GM12873 (cell line): ENCODE results near the gene CTBS.

ENCODE experiments used
- TF ChIP-seq, protein P1 (sequence below): IDR thresholded peaks from 2 replicates; pipeline ENCODE4 v1.5.1; 2012; ENCODE audit warnings: low read depth, mild to moderate bottlenecking, moderate library complexity, low read length, control low read depth; ENCODE audit not compliant: insufficient read depth; ENCODE audit errors: missing control alignments

Gene CTBS

DNA sequence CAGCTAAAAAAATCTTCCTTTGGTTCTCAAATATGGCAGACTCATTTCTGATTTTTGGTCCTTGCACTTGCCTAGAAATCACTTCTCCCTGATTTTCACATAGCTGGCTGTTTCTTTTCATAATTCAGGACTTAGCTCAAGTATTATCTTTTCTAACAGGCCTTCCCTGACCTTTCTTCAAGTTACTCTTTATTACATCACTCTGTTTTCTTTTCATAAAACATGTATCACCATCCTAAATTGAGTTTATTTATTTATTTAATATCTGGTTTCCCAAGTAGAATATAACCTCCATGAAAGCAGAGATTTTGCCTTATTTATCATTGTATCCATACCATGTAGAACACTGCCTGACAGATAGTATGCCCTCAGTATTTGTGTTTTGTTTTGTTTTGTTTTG is 49.6 kb downstream of the CTBS start:
- TF ChIP-seq, protein P1, sequence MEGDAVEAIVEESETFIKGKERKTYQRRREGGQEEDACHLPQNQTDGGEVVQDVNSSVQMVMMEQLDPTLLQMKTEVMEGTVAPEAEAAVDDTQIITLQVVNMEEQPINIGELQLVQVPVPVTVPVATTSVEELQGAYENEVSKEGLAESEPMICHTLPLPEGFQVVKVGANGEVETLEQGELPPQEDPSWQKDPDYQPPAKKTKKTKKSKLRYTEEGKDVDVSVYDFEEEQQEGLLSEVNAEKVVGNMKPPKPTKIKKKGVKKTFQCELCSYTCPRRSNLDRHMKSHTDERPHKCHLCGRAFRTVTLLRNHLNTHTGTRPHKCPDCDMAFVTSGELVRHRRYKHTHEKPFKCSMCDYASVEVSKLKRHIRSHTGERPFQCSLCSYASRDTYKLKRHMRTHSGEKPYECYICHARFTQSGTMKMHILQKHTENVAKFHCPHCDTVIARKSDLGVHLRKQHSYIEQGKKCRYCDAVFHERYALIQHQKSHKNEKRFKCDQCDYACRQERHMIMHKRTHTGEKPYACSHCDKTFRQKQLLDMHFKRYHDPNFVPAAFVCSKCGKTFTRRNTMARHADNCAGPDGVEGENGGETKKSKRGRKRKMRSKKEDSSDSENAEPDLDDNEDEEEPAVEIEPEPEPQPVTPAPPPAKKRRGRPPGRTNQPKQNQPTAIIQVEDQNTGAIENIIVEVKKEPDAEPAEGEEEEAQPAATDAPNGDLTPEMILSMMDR = no peak

DNA sequence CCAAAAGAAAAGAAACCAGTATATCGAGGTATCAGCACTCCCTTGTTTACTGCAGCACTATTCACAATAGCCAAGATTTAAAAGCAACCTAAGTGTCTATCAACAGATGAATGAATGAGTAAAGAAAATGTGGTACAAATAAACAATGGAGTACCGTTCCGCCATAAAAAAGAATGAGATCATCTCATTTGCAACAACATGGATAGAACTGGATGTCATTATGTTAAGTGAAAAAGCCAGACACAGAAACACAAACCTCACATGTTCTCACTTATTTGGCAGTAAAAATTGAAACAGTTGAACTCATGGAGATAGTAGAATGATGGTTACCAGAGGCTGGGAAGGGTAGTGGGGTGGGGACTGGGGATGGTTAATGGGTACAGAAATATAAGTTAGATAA is 63.6 kb downstream of the CTBS start:
- TF ChIP-seq, protein P1 = no peak

DNA sequence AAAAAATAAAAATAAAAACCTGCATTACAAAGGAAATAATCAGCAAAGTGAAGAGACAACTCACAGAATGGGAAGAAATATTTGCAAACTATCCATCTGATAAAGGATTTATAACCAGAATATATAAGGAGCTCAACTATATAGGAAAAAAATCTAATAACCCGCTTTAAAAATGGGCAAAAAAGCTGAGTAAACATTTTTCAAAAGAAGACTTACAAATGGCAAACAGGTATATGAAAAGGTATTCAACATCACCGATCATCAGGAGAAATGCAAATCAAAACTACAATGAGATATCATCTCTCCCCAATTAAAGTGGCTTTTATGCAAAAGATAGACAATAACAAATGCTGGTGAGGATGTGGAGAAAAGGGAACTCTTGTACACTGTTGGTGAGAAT is 64.1 kb downstream of the CTBS start:
- TF ChIP-seq, protein P1 = no peak

DNA sequence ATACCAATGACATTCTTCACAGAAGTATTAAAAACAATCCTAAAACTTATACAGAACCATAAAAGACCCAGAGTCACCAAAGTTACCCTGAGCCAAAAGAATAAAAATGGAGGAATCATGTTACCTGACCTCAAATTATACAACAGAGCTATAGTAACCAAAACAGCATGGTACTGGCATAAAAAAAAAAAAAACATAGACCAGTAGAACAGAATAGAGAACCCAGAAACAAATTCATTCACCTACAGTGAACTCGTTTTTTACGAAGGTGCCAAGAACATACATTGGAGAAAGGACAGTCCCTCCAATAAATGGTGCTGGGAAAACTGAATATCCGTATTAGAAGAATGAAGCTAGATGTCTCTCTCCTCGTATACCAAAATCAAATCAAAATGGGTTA is 65.2 kb downstream of the CTBS start:
- TF ChIP-seq, protein P1 = no peak

DNA sequence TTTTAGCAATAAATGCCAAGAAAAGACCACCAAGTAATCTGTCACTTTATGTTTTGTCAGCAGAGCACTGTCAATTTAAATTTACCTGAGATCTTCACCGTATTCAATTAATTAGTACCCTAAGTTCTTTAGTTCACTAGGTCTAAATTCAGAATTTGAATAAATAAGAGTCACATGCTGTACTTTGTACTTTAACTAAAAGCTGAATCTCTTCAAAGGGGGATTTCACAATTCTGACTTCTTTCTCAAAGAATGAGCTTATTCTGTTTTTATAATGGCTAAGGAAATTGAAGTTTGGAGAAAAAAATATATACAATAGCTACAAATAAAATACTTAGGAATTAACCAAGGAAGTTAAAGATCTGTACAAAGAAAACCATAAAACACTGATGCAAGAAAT is 65.7 kb downstream of the CTBS start:
- TF ChIP-seq, protein P1 = no peak

DNA sequence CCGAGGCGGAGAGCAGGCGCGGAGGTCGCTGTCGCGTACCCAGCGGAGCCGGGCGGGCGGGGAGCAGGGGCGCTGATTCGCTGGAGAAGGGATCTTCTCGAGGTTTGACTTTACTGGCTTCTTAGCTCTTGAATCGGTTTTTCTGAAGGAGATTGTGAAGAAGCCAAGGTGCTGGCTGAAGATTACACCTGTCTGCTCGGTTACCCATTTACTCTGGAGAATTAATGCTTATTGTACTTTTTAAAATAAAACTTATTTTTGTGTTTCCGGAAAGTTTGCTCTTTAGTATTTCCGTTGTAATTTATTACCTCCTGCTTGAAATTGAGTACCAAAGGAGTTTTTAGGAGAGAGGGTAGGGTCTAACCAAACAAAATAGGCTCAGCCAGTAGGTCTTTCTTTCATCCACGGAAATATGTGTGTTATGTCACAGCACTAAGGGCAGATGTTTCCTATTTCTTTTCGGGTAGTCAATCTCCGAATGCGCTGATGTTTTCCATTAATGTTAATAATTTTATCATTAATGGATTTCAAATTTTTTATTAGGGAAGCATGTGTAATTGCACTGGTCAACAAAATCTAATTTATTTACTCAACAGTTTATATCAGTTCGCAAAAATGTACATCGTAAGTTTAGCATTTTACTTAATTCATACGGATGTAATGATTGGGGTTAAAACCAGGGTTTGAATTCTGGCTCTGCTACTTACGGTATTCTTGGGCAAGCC is 67.3 kb downstream of the CTBS start:
- TF ChIP-seq, protein P1 = no peak

DNA sequence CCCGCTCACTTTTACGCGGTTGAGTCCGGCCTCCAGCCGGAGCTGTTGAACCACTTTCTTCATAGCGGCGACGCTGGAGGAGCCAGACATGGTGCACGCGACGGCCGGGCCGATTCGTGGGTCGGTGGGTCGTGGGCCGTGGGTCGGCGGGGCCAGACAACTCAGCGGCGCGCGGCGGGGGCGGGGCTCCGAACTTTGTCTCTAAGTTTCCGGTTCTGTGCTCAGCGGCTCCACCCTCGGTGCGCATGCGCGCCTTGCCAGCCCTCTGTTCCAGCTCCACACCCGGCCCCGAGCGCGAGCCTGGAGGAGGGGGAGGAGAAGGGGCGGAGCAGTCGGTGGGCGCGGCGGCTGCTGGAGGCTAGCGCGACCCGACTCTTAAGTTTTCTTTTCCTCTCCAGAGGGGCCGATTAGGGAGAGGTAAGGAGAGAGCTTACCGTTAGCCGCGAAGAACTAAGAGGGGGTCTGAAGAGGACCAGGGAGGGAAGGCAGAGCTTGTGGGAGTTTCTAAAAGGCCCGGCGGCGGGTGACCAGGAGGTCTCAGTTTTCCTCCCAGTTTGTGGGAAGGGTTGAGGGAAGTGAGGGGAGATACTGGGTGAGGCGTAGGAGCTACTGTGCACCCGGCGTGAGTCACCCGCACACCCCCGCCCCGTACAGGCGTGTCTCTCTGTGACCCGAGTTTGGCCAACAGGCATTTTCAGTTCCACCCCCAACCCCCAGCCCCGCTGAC is 68.1 kb downstream of the CTBS start, which contains the start of the genes GNG5 and SPATA1:
TSS of gene GNG5 (minus strand) at position 580 of the 727 bp plus-strand sequence. CDS start at position 90, 490 bp downstream.
TSS of gene SPATA1 (plus strand) at position 385 of the 727 bp plus-strand sequence. CDS start 9,974 bp downstream, outside the sequence.
- TF ChIP-seq, protein P1 = no peak
